Activated CD4-positive, alpha-beta T cell treated with anti-CD3 and anti-CD28 coated beads, Interleukin-10, Interleukin-2, amounts not matched to agents 100 ng/mL and 50 ng/mL, durations not matched to agents 16 hours and 8 hours (primary cell): ENCODE measurements around the gene ALOX12.
"Not testable (repeated sequence)": the region's sequence is repeated elsewhere in the genome, so short reads cannot be mapped to it uniquely, and the experiment has no call there.

Experiments
- DNase-seq: peaks from one replicate; pipeline ENCODE4 v3.0.0-alpha.2; 2020

Gene ALOX12

GRCh38 chr17:7047566-7047965 is 51.7 kb downstream of the ALOX12 start:
- DNase-seq = peak; percentile 89

- no peak for DNase-seq
Observed at GRCh38 chr17:7048968-7049367, 53.1 kb downstream of the ALOX12 start.

GRCh38 chr17:7050583-7050982 is 54.7 kb downstream of the ALOX12 start:
- DNase-seq = not testable (repeated sequence)

GRCh38 chr17:7056386-7056785 is 60.5 kb downstream of the ALOX12 start:
- no peak for DNase-seq

GRCh38 chr17:7058831-7059447 is 63.1 kb downstream of the ALOX12 start:
- no peak for DNase-seq
